Subcutaneous adipose tissue (tissue), 4 donors: Measurements from ENCODE around the gene TTC12. TPM values are rescaled to one million over a fixed set of nuclear protein-coding genes. Genes with fewer than 3 reads are reported as not detected.

ENCODE experiments used
- CTCF ChIP-seq: fragments of 450-650 bp; IDR thresholded peaks from one replicate; pipeline ENCODE4 v1.5.1; 2016; ENCODE audit warnings: low read depth, mild to moderate bottlenecking, control low read depth, antibody characterized with exemption, moderate library complexity
- total RNA-seq, 4 donors: library from RNA; depleted of rRNA; stranded (reverse); fragments of >200 nt; gene quantifications; one replicate each; pipeline ENCODE4 v1.1.0, GENCODE V29; 2016

The TTC12 gene
- total RNA-seq, 4 donors from 2014 or later = 10.6 to 17.7 (median 12.2) TPM

DNA sequence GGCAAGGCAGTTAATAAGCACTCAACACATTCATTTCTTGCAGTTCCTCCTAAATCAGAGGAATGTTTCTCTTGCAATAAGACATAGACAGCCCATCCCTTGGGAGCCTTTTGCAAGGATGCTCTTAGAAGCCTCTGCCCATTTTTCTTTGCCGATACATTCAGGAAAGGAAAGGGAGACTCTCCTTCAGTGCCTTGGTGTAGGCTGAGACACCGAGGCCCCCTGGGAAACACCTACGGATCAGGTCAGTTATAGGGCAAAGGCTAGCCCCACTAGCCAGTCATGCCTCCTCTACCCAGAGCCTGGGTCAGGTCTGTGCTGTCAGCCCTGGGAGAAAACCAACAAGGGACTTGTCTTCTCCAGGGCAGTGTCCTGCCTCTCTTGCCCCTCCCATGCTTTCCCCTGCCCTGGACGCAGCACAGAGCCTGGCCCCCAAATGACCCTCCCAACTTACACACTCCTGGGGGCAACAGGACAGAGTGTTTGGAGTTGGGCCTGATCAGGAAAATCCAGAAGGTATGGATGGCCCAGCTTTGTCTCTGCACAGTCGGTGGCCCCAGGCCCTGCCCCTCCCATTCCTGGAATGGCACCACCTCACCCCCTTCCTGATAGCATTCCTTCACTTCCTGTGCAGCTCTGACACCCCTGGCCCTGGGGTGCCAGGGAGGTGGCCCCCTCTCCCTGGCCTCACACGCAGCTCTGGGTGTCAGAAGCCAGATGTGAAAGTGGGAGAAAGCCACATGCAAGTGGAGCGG is 91.5 kb downstream of the TTC12 start:
- no peak for TF ChIP-seq CTCF

- no peak for TF ChIP-seq CTCF
Observed at GRCh38 chr11:113407163-113407562, 92.8 kb downstream of the TTC12 start.

DNA sequence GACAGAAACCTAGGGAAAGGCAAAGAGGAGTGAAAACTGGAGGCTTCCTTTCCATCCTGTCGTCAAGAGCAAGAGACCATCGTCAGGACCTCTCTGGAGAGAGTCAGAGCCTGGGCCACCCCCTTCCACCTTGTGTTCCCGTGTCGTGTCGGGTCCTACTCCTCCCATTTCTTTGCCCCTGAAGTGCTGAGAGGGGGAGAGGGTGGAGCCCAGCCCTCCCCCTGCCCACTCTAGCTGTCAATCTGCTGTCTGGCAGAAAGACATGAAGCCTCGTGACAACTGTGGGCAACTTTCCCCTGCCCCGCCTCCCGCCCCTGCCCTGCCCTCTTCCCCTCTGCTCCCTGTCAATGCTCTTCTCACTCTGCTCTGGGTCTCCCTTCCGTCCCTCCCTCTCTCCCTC is 93.8 kb downstream of the TTC12 start:
- no peak for TF ChIP-seq CTCF

DNA sequence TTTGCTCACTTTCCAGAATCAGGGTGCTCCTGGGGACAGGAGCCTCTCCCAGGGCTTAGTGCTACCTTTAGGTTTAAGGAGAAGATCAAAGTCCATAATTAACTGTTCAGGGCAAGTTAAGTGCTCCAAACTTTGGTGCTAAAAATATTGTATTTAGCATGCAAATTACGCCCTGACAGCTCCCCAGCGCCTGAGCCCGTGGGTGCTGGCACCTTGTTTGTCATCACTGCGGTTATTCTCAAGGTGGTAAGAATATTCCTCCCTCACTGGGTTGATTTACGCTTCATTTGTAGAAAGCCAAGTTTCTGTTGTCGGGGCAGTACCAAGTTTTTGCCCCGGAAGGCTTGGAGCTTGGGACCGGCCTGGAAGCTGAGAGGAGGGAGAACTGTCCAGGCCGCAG is 94.5 kb downstream of the TTC12 start:
- no peak for TF ChIP-seq CTCF

- TF ChIP-seq CTCF = no peak
Observed at GRCh38 chr11:113409526-113409925, 95.1 kb downstream of the TTC12 start.

GRCh38 chr11:113410414-113411135 is 96.2 kb downstream of the TTC12 start:
- TF ChIP-seq CTCF = no peak

GRCh38 chr11:113411536-113411935 is 97.2 kb downstream of the TTC12 start:
- no peak for TF ChIP-seq CTCF
